Osteoblast (primary cell): ENCODE results near the gene CNNM3. TPM values are rescaled to one million over a fixed set of nuclear protein-coding genes. Genes with fewer than 3 reads are reported as not detected.
A peak's percentile ranks its signal among the peaks of the same experiment; 100 is the strongest.

Experiments used
- DNase-seq: peaks from one replicate; pipeline ENCODE4 v3.0.0; 2011; ENCODE audit warnings: low spot score, mixed read lengths; ENCODE audit not compliant: insufficient read length; ENCODE audit errors: missing footprints
- H2AFZ ChIP-seq: 2 replicates; pipeline ENCODE4 v1.6.0; 2011; ENCODE audit warnings: mild to moderate bottlenecking, low read length
- H3K27ac ChIP-seq: 2 replicates; pipeline ENCODE4 v1.5.1; 2011; ENCODE audit warnings: mild to moderate bottlenecking, low read depth, low read length, moderate library complexity
- H3K27me3 ChIP-seq: 2 replicates; pipeline ENCODE4 v1.6.0; 2012; ENCODE audit warnings: mild to moderate bottlenecking, control low read depth, inconsistent platforms, low read length, moderate library complexity; ENCODE audit not compliant: insufficient read depth
- H3K36me3 ChIP-seq: 2 replicates; pipeline ENCODE4 v1.5.1; 2011; ENCODE audit warnings: mild to moderate bottlenecking, low read length, control low read depth, moderate library complexity; ENCODE audit not compliant: insufficient read depth
- H3K4me1 ChIP-seq: 2 replicates; pipeline ENCODE4 v1.5.1; 2011; ENCODE audit warnings: mild to moderate bottlenecking, low read length, control low read depth, moderate library complexity; ENCODE audit not compliant: insufficient read depth
- H3K4me2 ChIP-seq: 2 replicates; pipeline ENCODE4 v1.6.0; 2011; ENCODE audit warnings: mild to moderate bottlenecking, low read length; ENCODE audit not compliant: insufficient read depth
- H3K4me3 ChIP-seq: fragments of 200-600 bp; sonication (generic); 3 replicates; pipeline ENCODE4 v1.5.1; 2012; ENCODE audit warnings: mild to moderate bottlenecking, low read length, inconsistent platforms; ENCODE audit not compliant: insufficient read depth
- H3K79me2 ChIP-seq: 2 replicates; pipeline ENCODE4 v1.6.0; 2012; ENCODE audit warnings: mild to moderate bottlenecking, low read length, control low read depth, inconsistent platforms; ENCODE audit not compliant: insufficient read depth
- H3K9me3 ChIP-seq: 2 replicates; pipeline ENCODE4 v1.5.1; 2011; ENCODE audit warnings: low read depth, low read length, control low read depth
- H4K20me1 ChIP-seq: 2 replicates; pipeline ENCODE4 v1.6.0; 2012; ENCODE audit warnings: mild to moderate bottlenecking, low read length, control low read depth; ENCODE audit not compliant: insufficient read depth
- total RNA-seq: library from RNA; depleted of rRNA; stranded (reverse); fragments of >200 nt; gene quantifications from 2 replicates; pipeline ENCODE4 v1.2.3, GENCODE V29; 2012
- TF ChIP-seq, protein P1 (sequence below): IDR thresholded peaks from 2 replicates; pipeline ENCODE4 v1.5.1; 2011; ENCODE audit warnings: mild to moderate bottlenecking, low read depth, low read length, moderate library complexity; ENCODE audit errors: extremely low read depth

The CNNM3 gene
- total RNA-seq: 8.7 and 8.8 TPM in 2 replicates

DNA sequence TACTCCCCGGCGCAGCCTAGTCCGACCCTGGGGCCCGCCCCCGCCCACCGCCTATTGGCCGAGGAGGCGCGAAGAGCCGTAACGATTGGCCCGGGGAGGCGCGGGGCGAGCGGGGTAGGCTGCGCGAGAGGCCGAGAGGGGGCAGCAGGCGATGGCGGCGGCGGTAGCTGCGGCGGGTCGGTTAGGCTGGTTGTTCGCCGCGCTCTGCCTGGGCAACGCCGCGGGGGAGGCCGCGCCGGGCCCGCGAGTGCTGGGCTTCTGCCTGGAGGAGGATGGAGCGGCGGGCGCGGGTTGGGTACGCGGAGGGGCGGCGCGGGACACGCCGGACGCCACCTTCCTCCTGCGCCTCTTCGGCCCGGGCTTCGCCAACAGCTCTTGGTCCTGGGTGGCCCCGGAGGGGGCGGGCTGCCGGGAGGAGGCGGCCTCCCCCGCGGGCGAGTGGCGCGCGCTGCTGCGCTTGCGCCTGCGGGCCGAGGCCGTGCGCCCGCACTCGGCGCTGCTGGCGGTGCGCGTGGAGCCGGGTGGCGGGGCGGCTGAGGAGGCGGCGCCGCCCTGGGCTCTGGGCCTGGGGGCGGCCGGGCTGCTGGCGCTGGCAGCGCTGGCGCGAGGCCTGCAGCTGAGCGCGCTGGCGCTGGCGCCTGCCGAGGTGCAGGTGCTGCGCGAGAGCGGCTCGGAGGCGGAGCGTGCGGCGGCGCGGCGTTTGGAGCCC lies at the start of gene CNNM3:
Gene CNNM3, plus strand, starts transcription at position 142 of the 709 bp plus-strand sequence. Its CDS starts 10 bp downstream, at position 152.
- no peaks in the 10 kb centered on the region for H3K9me3 ChIP-seq
- peak within 1 kb of the TSS; percentile 82 for H3K4me3 ChIP-seq
- H3K4me1 ChIP-seq: peaks cover 24% of the 10 kb centered on the region
- no peaks in the 10 kb centered on the region for H3K36me3 ChIP-seq
- no peaks in the 10 kb centered on the region for H3K27me3 ChIP-seq
- peak within 1 kb of the TSS; percentile 19 for H3K27ac ChIP-seq
- H3K79me2 ChIP-seq: peaks cover 13% of the 10 kb centered on the region
- TF ChIP-seq, protein P1, sequence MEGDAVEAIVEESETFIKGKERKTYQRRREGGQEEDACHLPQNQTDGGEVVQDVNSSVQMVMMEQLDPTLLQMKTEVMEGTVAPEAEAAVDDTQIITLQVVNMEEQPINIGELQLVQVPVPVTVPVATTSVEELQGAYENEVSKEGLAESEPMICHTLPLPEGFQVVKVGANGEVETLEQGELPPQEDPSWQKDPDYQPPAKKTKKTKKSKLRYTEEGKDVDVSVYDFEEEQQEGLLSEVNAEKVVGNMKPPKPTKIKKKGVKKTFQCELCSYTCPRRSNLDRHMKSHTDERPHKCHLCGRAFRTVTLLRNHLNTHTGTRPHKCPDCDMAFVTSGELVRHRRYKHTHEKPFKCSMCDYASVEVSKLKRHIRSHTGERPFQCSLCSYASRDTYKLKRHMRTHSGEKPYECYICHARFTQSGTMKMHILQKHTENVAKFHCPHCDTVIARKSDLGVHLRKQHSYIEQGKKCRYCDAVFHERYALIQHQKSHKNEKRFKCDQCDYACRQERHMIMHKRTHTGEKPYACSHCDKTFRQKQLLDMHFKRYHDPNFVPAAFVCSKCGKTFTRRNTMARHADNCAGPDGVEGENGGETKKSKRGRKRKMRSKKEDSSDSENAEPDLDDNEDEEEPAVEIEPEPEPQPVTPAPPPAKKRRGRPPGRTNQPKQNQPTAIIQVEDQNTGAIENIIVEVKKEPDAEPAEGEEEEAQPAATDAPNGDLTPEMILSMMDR: peak; percentile 26
- H2AFZ ChIP-seq: peak within 1 kb of the TSS; percentile 93
- peak within 1 kb of the TSS; percentile 99 for H3K4me2 ChIP-seq
- H4K20me1 ChIP-seq: peaks cover 35% of the 10 kb centered on the region
- peak; percentile 100 for DNase-seq

DNA sequence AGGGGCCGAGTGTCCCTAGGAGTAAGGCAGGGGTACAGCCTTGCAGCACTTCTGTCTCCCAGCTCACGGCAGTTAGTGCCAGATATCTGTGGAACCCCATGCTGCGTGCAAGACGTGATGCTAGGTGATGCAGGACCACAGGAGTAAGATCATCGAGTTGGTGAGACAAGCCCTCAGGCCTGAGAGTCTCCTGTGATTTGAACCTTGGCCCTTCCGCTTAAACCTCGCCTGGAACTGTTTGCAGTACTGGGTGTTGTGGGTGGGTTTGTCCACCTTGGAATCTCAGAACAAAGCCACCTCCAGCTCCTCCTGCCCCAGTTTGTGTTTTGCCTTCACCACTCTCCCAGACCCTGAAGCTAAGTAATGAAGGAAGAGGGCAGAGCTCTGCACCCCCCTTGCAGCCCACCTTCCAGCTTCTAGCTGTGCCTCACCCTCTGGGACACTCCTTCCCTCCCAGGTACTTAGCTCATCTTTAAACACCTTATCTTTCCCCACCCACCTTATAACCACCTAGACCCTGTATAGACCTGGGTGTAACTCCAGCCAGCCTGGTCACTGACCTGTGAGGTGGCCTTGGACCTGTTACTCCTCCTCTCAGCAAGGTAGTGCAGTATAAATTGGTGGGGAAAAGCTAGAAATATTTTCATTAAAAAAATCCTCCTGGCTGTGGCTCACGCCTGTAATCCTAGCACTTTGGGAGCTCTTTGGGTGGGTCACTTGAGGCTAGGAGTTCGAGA lies 48.8 kb upstream of the CNNM3 start:
- Histone ChIP-seq H3K9me3 (no peaks in the 10 kb centered on the region), H3K27ac (no peak overlapping the region), H3K4me2 (no peak overlapping the region), H3K4me3 (no peak overlapping the region), H3K4me1 (peaks cover 17% of the 10 kb centered on the region), H4K20me1 (peaks cover 6% of the 10 kb centered on the region), H2AFZ (no peak overlapping the region), H3K79me2 (peaks cover 3% of the 10 kb centered on the region), H3K27me3 (no peaks in the 10 kb centered on the region), H3K36me3 (no peaks in the 10 kb centered on the region)
- TF ChIP-seq, protein P1: no peak
- DNase-seq: no peak

DNA sequence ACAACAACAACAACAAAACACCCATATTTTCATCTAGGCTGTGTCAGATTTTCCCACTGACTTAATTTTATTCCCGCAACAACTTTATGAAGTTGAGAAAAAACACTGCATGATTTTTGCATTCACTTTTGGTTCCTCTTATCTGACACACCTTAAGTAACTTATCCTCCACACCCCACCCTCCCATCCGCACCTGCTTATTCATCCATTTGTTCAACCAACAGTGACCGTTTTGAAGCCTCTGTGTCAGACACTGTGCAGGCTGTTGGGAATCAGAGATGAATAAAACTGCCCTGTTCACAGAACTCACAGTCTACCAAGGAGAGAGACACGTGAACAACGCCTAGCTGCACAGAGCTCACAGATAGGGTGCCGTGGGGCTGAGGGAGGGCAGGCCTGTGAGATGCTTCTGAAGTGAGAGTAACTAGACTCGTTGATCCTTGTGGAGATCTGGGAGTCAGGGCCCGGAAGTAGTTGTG lies 47.9 kb upstream of the CNNM3 start:
- Histone ChIP-seq H3K27ac (no peak overlapping the region), H2AFZ (peak overlapping the region; percentile 25), H4K20me1 (peaks cover 5% of the 10 kb centered on the region), H3K4me2 (peak overlapping the region; percentile 2), H3K4me1 (peaks cover 9% of the 10 kb centered on the region), H3K27me3 (no peaks in the 10 kb centered on the region), H3K36me3 (no peaks in the 10 kb centered on the region), H3K9me3 (no peaks in the 10 kb centered on the region), H3K79me2 (peaks cover 2% of the 10 kb centered on the region), H3K4me3 (no peak overlapping the region)
- DNase-seq: no peak
- TF ChIP-seq, protein P1: no peak

DNA sequence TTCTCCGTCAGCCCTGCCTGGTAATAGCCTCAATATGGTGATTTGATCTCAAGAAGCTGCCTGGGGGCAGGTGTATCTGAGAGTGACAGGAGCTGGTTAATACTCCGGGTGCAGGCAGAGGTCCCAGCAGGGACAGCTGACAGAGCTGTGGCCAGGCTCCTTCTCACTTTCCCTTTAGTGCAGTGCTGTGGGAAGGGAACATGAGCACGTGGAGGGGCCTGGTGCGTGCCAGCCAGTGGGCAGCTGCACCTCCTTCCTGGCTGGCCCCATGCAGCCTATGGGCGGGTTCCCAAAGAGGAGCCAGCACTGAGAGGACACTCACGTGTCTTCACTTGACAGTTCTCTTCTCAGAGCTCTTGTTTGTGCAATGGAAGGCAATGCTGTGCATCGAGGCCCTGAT lies 46.3 kb upstream of the CNNM3 start:
- Histone ChIP-seq H3K27ac (no peak overlapping the region), H4K20me1 (no peaks in the 10 kb centered on the region), H3K27me3 (no peaks in the 10 kb centered on the region), H3K4me2 (no peak overlapping the region), H3K79me2 (no peaks in the 10 kb centered on the region), H3K4me3 (no peak overlapping the region), H3K4me1 (no peaks in the 10 kb centered on the region), H3K9me3 (no peaks in the 10 kb centered on the region), H3K36me3 (no peaks in the 10 kb centered on the region), H2AFZ (no peak overlapping the region)
- TF ChIP-seq, protein P1: no peak
- no peak for DNase-seq
